GM12878 (cell line): ENCODE data around the gene KIFBP. TPM values are rescaled to one million over a fixed set of nuclear protein-coding genes. Genes with fewer than 3 reads are reported as not detected.
"Not testable (repeated sequence)": the region's sequence is repeated elsewhere in the genome, so short reads cannot be mapped to it uniquely, and the experiment has no call there.

Experiments used
- ATAC-seq: fragments of 200-7000 bp; cut with Tn5 transposase; 3 replicates; pipeline ENCODE4 v1.9.1; 2020; ENCODE audit warnings: mild to moderate bottlenecking, moderate library complexity
- BruUV-seq: library from RNA; stranded (reverse); fragments of 400-500 nt; replicated peaks from 2 replicates; lab custom pipeline; 2021; lab: Mats Ljungman, UMichigan
- CTCF ChIA-PET: fragments of 300-600 bp; sonication (Branson Sonifier 250); formaldehyde crosslinking; extraction: SDS; loops from one replicate; lab custom pipeline; 2021; ENCODE audit warnings: inconsistent platforms; lab: Yijun Ruan, JAX
- POLR2A ChIA-PET: fragments of 350-600 bp; formaldehyde crosslinking; extraction: SDS; loops from one replicate; lab custom pipeline; 2021; ENCODE audit warnings: inconsistent platforms; lab: Charles Lee
- RAD21 ChIA-PET: fragments of 300-600 bp; sonication (Branson Sonifier 250); formaldehyde crosslinking; loops from one replicate; lab custom pipeline; 2023; ENCODE audit warnings: antibody characterized with exemption; ENCODE audit not compliant: unreplicated experiment; lab: Charles Lee
- SMC1A ChIA-PET: fragments of 300-600 bp; sonication (Branson Sonifier 250); formaldehyde crosslinking; loops from one replicate; lab custom pipeline; 2023; ENCODE audit not compliant: unreplicated experiment, uncharacterized antibody; lab: Charles Lee
- DNase-seq: peaks from one replicate; pipeline ENCODE4 v3.0.0-alpha.2; 2011; ENCODE audit warnings: low read depth, low spot score
- FAIRE-seq: peaks from 3 replicates; lab custom pipeline; 2011; peaks lifted over from hg19 to GRCh38; lab: Jason Lieb, UNC
- H2AFZ ChIP-seq: 2 replicates; pipeline ENCODE4 v1.6.0; 2011; ENCODE audit warnings: low read depth, low read length, control low read depth; ENCODE audit not compliant: control insufficient read depth
- H3K27ac ChIP-seq: 2 replicates; pipeline ENCODE4 v1.5.1; 2011; ENCODE audit warnings: control low read depth; ENCODE audit not compliant: control insufficient read depth, insufficient read depth
- H3K27me3 ChIP-seq, 2 experiments: replicated peaks in 1 of 2; 2 replicates each; pipeline versions ENCODE4 v1.6.0 to v1.6.1; 2011; ENCODE audit warnings: low read length in 1 of 2; ENCODE audit not compliant: control insufficient read depth in 2 of 2, insufficient read depth in 2 of 2
- H3K36me3 ChIP-seq, 2 experiments: 2 replicates each; pipeline ENCODE4 v1.5.1; 2011; ENCODE audit warnings: low read length in 1 of 2; ENCODE audit not compliant: control insufficient read depth in 2 of 2, insufficient read depth in 2 of 2
- H3K4me1 ChIP-seq: 2 replicates; pipeline ENCODE4 v1.6.1; 2011; ENCODE audit warnings: mild to moderate bottlenecking, low read length, moderate library complexity, mixed read lengths; ENCODE audit not compliant: control insufficient read depth, insufficient read depth
- H3K4me2 ChIP-seq: 2 replicates; pipeline ENCODE4 v1.6.0; 2011; ENCODE audit warnings: control low read depth; ENCODE audit not compliant: control insufficient read depth, insufficient read depth
- H3K4me3 ChIP-seq: fragments of 200-600 bp; sonication (generic); 2 replicates; pipeline ENCODE4 v1.5.1; 2016
- H3K79me2 ChIP-seq: 2 replicates; pipeline ENCODE4 v1.6.0; 2011; ENCODE audit warnings: low read length; ENCODE audit not compliant: control insufficient read depth, insufficient read depth
- H3K9ac ChIP-seq: 2 replicates; pipeline ENCODE4 v1.8.0; 2011; ENCODE audit warnings: low read length, control low read depth, mixed read lengths; ENCODE audit not compliant: control insufficient read depth, insufficient read depth
- H3K9me3 ChIP-seq: replicated peaks from 3 replicates; pipeline ENCODE4 v1.5.1; 2011; ENCODE audit warnings: mild to moderate bottlenecking, low read length; ENCODE audit not compliant: control insufficient read depth, insufficient read depth
- H4K20me1 ChIP-seq: 2 replicates; pipeline ENCODE4 v1.6.0; 2011; ENCODE audit not compliant: control insufficient read depth, insufficient read depth
- NRF1 ChIP-seq: conservative IDR thresholded peaks from 2 replicates; pipeline ENCODE4 v1.6.1; 2011; ENCODE audit warnings: mild to moderate bottlenecking, low read depth, low read length, improper control_type of control experiment
- RAD21 ChIP-seq: IDR thresholded peaks from 2 replicates; pipeline ENCODE4 v1.6.1; 2011; ENCODE audit warnings: mild to moderate bottlenecking, low read depth, low read length, moderate library complexity; ENCODE audit not compliant: insufficient read depth
- ZNF207 ChIP-seq: fragments of 450-650 bp; IDR thresholded peaks from 2 replicates; pipeline ENCODE4 v1.6.1; 2014; ENCODE audit warnings: antibody characterized with exemption, mild to moderate bottlenecking, borderline replicate concordance
- WGBS: methylation state at CpG from one replicate; pipeline ENCODE4 v1.1.6; 2016; ENCODE audit warnings: low lambda C conversion rate; ENCODE audit not compliant: insufficient replicate concordance, insufficient coverage; ENCODE audit errors: missing lambda C conversion rate; 5-methylcytosine and 5-hydroxymethylcytosine counted together
- in situ Hi-C: fragments of 300-500 bp; cut with MboI; formaldehyde crosslinking; loops from 9 replicates; pipeline ENCODE4 v1.14.3; 2018; ENCODE audit warnings: mixed read lengths
- intact Hi-C: fragments of 100-400 bp; cut with micrococcal nuclease; formaldehyde crosslinking; loops from one replicate; pipeline ENCODE4 v1.14.2; 2022; ENCODE audit not compliant: unreplicated experiment
- polyA plus RNA-seq, 11 experiments: library from polyadenylated mRNA; depleted of rRNA in 4 of 11; unstranded in 6 of 11; stranded (reverse) in 5 of 11; fragments of >200 nt; fragmentation: Nextera tagmentation in 4 of 11; fragmentation: Illumina TruSeq in 1 of 11; extraction: Ambion mirVana in 4 of 11; extraction: Trizol in 1 of 11; gene quantifications; 1 replicate in 1 of 11; 2 replicates in 10 of 11; pipeline versions ENCODE4 v1.2.1 to v1.2.3, GENCODE V29; 2011 to 2016; ENCODE audit warnings: inconsistent platforms in 2 of 11, missing spikeins in 2 of 11, low read depth in 1 of 11
- total RNA-seq, 4 experiments: library from RNA; depleted of rRNA in 3 of 4; stranded (reverse); fragments of >200 nt in 3 of 4; fragmentation: Illumina TruSeq in 1 of 4; extraction: Trizol in 1 of 4; gene quantifications; 2 replicates each; pipeline versions ENCODE4 v1.2.1 to v1.2.3, GENCODE V29; 2013 to 2021
- TF ChIP-seq, protein P1 (sequence below), 3 experiments: IDR thresholded peaks in 2 of 3; conservative IDR thresholded peaks in 1 of 3; 2 replicates each; pipeline ENCODE4 v1.5.1; 2011; ENCODE audit warnings: low read depth in 3 of 3, low read length in 3 of 3, mild to moderate bottlenecking in 3 of 3, control low read depth in 2 of 3, moderate library complexity in 2 of 3, inconsistent platforms in 1 of 3, mixed read lengths in 1 of 3; ENCODE audit not compliant: control insufficient read depth in 2 of 3, insufficient read depth in 1 of 3; ENCODE audit errors: extremely low read depth in 1 of 3

Gene KIFBP
- total and polyA plus RNA-seq, 10 of the 15 experiments (the other 5 are each of a cell fraction or from before 2014, with no cell fraction given), result 8.6 to 29.5 (median 18.7) TPM

DNA sequence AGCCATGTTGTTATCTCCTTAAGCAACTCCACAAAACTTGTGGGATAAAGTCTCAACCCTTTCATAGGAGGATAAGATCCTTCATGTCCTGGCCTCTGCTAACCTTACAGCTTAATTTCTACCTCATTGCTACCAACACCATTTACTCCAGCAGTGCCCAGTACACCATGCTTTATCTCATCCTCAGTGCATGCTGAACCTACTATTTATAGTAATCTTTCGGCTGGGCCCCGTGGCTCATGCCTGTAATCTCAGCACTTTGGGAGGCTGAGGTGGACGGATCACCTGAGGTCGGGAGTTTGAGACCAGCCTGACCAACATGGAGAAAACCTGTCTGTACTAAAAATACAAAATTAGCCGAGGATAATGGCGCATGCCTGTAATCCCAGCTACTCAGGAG lies 8.9 kb upstream of the KIFBP start:
- ATAC-seq, H3K9ac ChIP-seq, BruUV-seq, POLR2A ChIA-PET, in situ Hi-C loops, H3K4me2 ChIP-seq, H3K27ac ChIP-seq, FAIRE-seq, H2AFZ ChIP-seq, H3K4me3 ChIP-seq, intact Hi-C loops, H3K9me3 ChIP-seq, CTCF ChIA-PET, H3K4me1 ChIP-seq, DNase-seq, H4K20me1 ChIP-seq, RAD21 ChIA-PET, H3K27me3 ChIP-seq, H3K79me2 ChIP-seq: not testable (repeated sequence)
- peaks cover 15 to 38% of the 10 kb centered on the region in 2 experiments for H3K36me3 ChIP-seq
- WGBS, result 94% methylated on average over 6 of the region's 6 CpGs
- SMC1A ChIA-PET, result interaction anchor here (1.9 to 3.3 kb wide), 2 partner anchors 8 to 20 kb away, joined by 6 to 15 read pairs; no protein-coding TSS in a partner anchor

DNA sequence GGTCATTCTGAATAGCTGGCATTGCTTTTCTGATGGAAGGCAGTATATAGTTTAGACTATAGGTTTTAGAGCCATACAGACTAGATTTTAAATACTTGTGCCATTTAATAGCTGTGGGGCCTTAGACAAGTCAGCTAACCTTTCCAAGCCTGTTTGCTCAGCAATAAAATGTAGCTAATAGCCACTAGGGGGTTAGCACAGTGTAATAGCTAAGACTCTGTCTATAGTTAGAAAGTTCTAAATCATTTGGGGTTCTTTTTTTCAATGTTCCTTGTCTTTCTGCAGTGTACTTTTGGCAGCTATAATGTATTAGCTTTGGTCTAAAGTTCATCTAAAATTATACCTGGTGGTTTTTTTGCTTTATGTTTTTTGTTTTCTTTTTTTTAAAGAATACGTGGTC lies 7.5 kb upstream of the KIFBP start:
- ChIA-PET CTCF (interaction anchor here (0.8 to 1.4 kb wide), 4 partner anchors 9 to 22 kb away, joined by 3 to 4 read pairs (median 3); no protein-coding TSS in a partner anchor), RAD21 (no interaction called here), POLR2A (interaction anchor here (0.6 to 1.0 kb wide), 3 partner anchors 13 to 128 kb away, joined by 3 to 5 read pairs (median 3); no protein-coding TSS in a partner anchor), SMC1A (interaction anchor here (0.9 to 1.6 kb wide), 2 partner anchors 11 to 22 kb away, joined by 4 read pairs; no protein-coding TSS in a partner anchor)
- Histone ChIP-seq H3K27ac (no peak overlapping the region), H3K9ac (no peak overlapping the region), H2AFZ (no peak overlapping the region), H3K4me2 (no peak overlapping the region), H3K36me3 (peaks cover 15 to 41% of the 10 kb centered on the region in 2 experiments), H3K4me1 (no peaks in the 10 kb centered on the region), H3K4me3 (no peak overlapping the region), H3K79me2 (no peaks in the 10 kb centered on the region), H3K27me3 (no peaks in the 10 kb centered on the region), H3K9me3 (no peaks in the 10 kb centered on the region), H4K20me1 (no peaks in the 10 kb centered on the region)
- peak; percentile 75 for ATAC-seq
- intact Hi-C loops, result no loop called here
- TF ChIP-seq, protein P1, sequence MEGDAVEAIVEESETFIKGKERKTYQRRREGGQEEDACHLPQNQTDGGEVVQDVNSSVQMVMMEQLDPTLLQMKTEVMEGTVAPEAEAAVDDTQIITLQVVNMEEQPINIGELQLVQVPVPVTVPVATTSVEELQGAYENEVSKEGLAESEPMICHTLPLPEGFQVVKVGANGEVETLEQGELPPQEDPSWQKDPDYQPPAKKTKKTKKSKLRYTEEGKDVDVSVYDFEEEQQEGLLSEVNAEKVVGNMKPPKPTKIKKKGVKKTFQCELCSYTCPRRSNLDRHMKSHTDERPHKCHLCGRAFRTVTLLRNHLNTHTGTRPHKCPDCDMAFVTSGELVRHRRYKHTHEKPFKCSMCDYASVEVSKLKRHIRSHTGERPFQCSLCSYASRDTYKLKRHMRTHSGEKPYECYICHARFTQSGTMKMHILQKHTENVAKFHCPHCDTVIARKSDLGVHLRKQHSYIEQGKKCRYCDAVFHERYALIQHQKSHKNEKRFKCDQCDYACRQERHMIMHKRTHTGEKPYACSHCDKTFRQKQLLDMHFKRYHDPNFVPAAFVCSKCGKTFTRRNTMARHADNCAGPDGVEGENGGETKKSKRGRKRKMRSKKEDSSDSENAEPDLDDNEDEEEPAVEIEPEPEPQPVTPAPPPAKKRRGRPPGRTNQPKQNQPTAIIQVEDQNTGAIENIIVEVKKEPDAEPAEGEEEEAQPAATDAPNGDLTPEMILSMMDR (IDR thresholded peaks at IDR 0.05 in 2 of 3, conservative IDR thresholded peaks at IDR 0.05 in 1 of 3; ENCODE audit: control insufficient read depth in 2 of 3, extremely low read depth in 1 of 3, insufficient read depth in 1 of 3, low read depth in 3 of 3, low read length in 3 of 3), result peak in 2 of 3 experiments; percentile 11 to 24; a peak in 1 of 6 replicates
- TF ChIP-seq ZNF207, result no peak
- TF ChIP-seq RAD21, result 0 out of 2 replicates have a peak, but pooled peaks have one; percentile 16
- TF ChIP-seq NRF1, result no peak
- no TSS peak for BruUV-seq
- DNase-seq, result no peak
- in situ Hi-C loops, result no loop called here
- 92% methylated on average over 1 of the region's 1 CpG for WGBS
- peak; percentile 41 for FAIRE-seq
